WI38 (cell line): ENCODE measurements around the gene ALDH5A1.

ENCODE experiments used
- H3K4me3 ChIP-seq: 2 replicates; pipeline ENCODE4 v1.5.1; 2011; ENCODE audit warnings: low read depth, mild to moderate bottlenecking, control low read depth, low read length
- CTCF ChIP-seq: IDR thresholded peaks from 2 replicates; pipeline ENCODE4 v1.5.1; 2012; ENCODE audit warnings: low read depth, mild to moderate bottlenecking, control low read depth, low read length

ALDH5A1 gene

GRCh38 chr6:24549158-24549557 is 54.4 kb downstream of the ALDH5A1 start:
- no peak for TF ChIP-seq CTCF
- H3K4me3 ChIP-seq = no peak overlapping the region

- no peak overlapping the region for H3K4me3 ChIP-seq
Measured at GRCh38 chr6:24549674-24550353, 55.0 kb downstream of the ALDH5A1 start.

GRCh38 chr6:24551139-24551538 is 56.4 kb downstream of the ALDH5A1 start:
- no peak for TF ChIP-seq CTCF
- H3K4me3 ChIP-seq = no peak overlapping the region

More at GRCh38 chr6:24549674-24550353, 55.0 kb downstream of the ALDH5A1 start:
- TF ChIP-seq CTCF = no peak

GRCh38 chr6:24554474-24554873 is 59.7 kb downstream of the ALDH5A1 start:
- no peak overlapping the region for H3K4me3 ChIP-seq
- TF ChIP-seq CTCF = no peak

- no peak for TF ChIP-seq CTCF
- H3K4me3 ChIP-seq = no peak overlapping the region
Measured at GRCh38 chr6:24558516-24558915, 63.7 kb downstream of the ALDH5A1 start.

- TF ChIP-seq CTCF = no peak
- no peak overlapping the region for H3K4me3 ChIP-seq
Measured at GRCh38 chr6:24564081-24564480, 69.3 kb downstream of the ALDH5A1 start.

- H3K4me3 ChIP-seq = no peak overlapping the region
- TF ChIP-seq CTCF = no peak
Measured at GRCh38 chr6:24565196-24565595, 70.4 kb downstream of the ALDH5A1 start.
